Measurements from ENCODE around the gene TMEM140. TPM values are rescaled to one million over a fixed set of nuclear protein-coding genes. Genes with fewer than 3 reads are reported as not detected.

The TMEM140 gene
- total and polyA plus RNA-seq, 2 of the 13 experiments (the other 11 are each of a cell fraction or from before 2014, with no cell fraction given) = 9.2 to 21.7 TPM

DNA sequence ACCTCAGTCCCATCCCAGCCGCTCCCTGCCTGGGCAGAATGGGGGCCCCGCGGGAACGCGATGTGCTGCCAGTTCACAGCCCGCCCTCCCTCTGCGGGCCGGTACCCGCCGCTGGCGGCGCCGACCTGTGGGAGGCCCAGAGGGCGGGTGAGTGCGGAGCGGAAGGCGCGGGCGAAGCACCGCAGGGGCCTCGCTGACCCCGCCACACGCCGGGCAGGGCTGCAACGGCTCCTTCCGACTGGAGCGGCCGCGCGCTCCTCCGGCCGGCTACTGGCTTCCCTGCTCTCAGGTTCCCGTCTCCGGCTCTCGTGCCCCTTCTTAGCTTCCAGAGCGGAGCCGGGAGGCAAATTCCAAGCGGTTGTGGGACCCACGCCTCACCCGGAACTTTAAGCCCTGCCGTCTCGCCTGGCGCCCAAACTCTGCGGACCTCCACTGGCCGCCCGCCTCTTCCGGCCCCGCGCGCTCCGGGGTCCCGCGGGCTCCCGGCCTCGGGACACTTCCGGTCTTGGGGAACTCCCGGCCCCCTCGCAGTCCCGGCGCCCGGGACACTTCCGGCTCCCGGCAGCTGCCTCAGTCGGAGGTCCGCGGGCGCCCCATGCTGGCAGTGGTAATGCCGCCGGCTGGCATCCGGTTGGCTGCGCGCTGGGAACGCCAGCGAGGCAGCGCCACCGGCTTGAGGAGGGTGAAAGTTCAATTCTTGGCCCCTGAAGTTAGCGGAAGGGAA lies 22.6 kb downstream of the TMEM140 start, which contains the start of gene CYREN (continued):
- TF ChIP-seq PCBP2 (optimal IDR thresholded peaks at IDR 0.05; ENCODE audit: low read depth, low read length, poor library complexity, severe bottlenecking) (no peak), NFYB (CRISPR knock-in tag; IDR thresholded peaks at IDR 0.05) (peak; percentile 37; the same call in 1 of the 2 replicates), ZNF576 (CRISPR knock-in tag; IDR thresholded peaks at IDR 0.05) (no peak; the same call in 1 of the 2 replicates), ZBTB25 (CRISPR knock-in tag; IDR thresholded peaks at IDR 0.05) (peak; percentile 98), ZZZ3 (CRISPR knock-in tag; IDR thresholded peaks at IDR 0.05; ENCODE audit: borderline replicate concordance) (peak; percentile 70; the same call in 1 of the 2 replicates), SP1 (IDR thresholded peaks at IDR 0.05) (no peak), SP1 (CRISPR knock-in tag; IDR thresholded peaks at IDR 0.05) (peak; percentile 70), ZFP37 (CRISPR knock-in tag; IDR thresholded peaks at IDR 0.05; ENCODE audit: borderline replicate concordance) (no peak; the same call in 1 of the 2 replicates), ETV5 (CRISPR knock-in tag; IDR thresholded peaks at IDR 0.05; ENCODE audit: borderline replicate concordance) (peak; percentile 97), HMGA1 (CRISPR knock-in tag; conservative IDR thresholded peaks at IDR 0.05) (no peak), ZNF550 (CRISPR knock-in tag; IDR thresholded peaks at IDR 0.05; ENCODE audit: borderline replicate concordance) (0 out of 2 replicates have a peak, but pooled peaks have one; percentile 54), NR2F1 (CRISPR knock-in tag; IDR thresholded peaks at IDR 0.05) (peak in 1 of 2 experiments; percentile 24; a peak in 1 of 4 replicates), ZNF138 (CRISPR knock-in tag; IDR thresholded peaks at IDR 0.05; ENCODE audit: low read depth) (no peak), ZNF446 (CRISPR knock-in tag; IDR thresholded peaks at IDR 0.05) (peak; percentile 82; the same call in 1 of the 2 replicates), FOSL1 (CRISPR knock-in tag; IDR thresholded peaks at IDR 0.05; ENCODE audit: borderline replicate concordance) (0 out of 2 replicates have a peak, but pooled peaks have one; percentile 3), HOXA3 (CRISPR knock-in tag; IDR thresholded peaks at IDR 0.05) (peak; percentile 92), ZFP41 (CRISPR knock-in tag; IDR thresholded peaks at IDR 0.05; ENCODE audit: borderline replicate concordance) (peak; percentile 49; the same call in 1 of the 2 replicates), ZNF572 (CRISPR knock-in tag; IDR thresholded peaks at IDR 0.05) (no peak), ARHGAP35 (CRISPR knock-in tag; IDR thresholded peaks at IDR 0.05; ENCODE audit: borderline replicate concordance) (peak; percentile 66; the same call in 1 of the 2 replicates), HBP1 (CRISPR knock-in tag; IDR thresholded peaks at IDR 0.05; ENCODE audit: low read depth) (peak; percentile 24; the same call in 1 of the 2 replicates), NFKB2 (CRISPR knock-in tag; IDR thresholded peaks at IDR 0.05; ENCODE audit: borderline replicate concordance) (peak; percentile 66; the same call in 1 of the 2 replicates), ZNF530 (CRISPR knock-in tag; IDR thresholded peaks at IDR 0.05; ENCODE audit: low read depth) (no peak), WIZ (CRISPR knock-in tag; IDR thresholded peaks at IDR 0.05) (peak; percentile 78), ZNF703 (CRISPR knock-in tag; IDR thresholded peaks at IDR 0.05; ENCODE audit: borderline replicate concordance) (0 out of 2 replicates have a peak, but pooled peaks have one; percentile 16)
- TF ChIP-seq, protein P1, sequence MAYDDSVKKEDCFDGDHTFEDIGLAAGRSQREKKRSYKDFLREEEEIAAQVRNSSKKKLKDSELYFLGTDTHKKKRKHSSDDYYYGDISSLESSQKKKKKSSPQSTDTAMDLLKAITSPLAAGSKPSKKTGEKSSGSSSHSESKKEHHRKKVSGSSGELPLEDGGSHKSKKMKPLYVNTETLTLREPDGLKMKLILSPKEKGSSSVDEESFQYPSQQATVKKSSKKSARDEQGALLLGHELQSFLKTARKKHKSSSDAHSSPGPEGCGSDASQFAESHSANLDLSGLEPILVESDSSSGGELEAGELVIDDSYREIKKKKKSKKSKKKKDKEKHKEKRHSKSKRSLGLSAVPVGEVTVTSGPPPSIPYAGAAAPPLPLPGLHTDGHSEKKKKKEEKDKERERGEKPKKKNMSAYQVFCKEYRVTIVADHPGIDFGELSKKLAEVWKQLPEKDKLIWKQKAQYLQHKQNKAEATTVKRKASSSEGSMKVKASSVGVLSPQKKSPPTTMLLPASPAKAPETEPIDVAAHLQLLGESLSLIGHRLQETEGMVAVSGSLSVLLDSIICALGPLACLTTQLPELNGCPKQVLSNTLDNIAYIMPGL (CRISPR knock-in tag; IDR thresholded peaks at IDR 0.05; ENCODE audit: borderline replicate concordance in 1 of 2, low read depth in 1 of 2) = peak; percentile 93 to 96; a peak in 3 of 4 replicates
